Measurements from ENCODE around the gene ZC3H7B. TPM values are rescaled to one million over a fixed set of nuclear protein-coding genes. Genes with fewer than 3 reads are reported as not detected.
A peak's percentile ranks its signal among the peaks of the same experiment; 100 is the strongest.

Gene ZC3H7B
- total and polyA plus RNA-seq, 2 experiments from 2014 or later = 5.4 to 54.9 TPM

DNA sequence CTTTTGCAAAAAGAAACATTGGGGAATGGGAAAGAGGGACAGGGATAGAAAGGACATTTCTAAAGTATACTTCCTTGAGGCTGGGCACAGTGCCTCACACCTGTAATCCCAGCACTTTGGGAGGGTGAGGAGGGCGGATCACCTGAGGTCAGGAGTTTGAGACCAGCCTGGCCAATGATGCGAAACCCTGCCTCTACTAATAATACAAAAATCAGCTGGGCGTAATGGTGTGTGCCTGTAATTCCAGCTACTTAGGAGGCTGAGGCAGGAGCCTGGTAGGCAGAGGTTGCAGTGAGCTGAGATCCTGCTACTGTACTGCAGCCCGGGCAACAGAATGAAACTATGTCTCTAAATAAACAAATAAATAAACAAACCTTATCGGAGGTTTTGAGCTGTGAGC lies 64.1 kb downstream of the ZC3H7B start:
- H3K27ac ChIP-seq = no peak overlapping the region
- TF ChIP-seq EZH2phosphoT487 (IDR thresholded peaks at IDR 0.05; ENCODE audit: insufficient read depth, low read depth) (no peak), EZH2 (IDR thresholded peaks at IDR 0.05; ENCODE audit: insufficient read depth, poor library complexity, severe bottlenecking) (no peak)
- no peaks in the 10 kb centered on the region for H4K20me1 ChIP-seq (ENCODE audit: insufficient read depth)
- no peaks in the 10 kb centered on the region for H3K79me2 ChIP-seq (ENCODE audit: insufficient read depth)
- in situ Hi-C loops (cut with MboI) = no loop called here
- H2AFZ ChIP-seq = no peak overlapping the region
- no peaks in the 10 kb centered on the region for H3K9me3 ChIP-seq (ENCODE audit: low read depth)
- peaks cover 26% of the 10 kb centered on the region; the same call in 1 of the 2 replicates for H3F3A ChIP-seq (ENCODE audit: insufficient read depth)
- no peaks in the 10 kb centered on the region for H3K27me3 ChIP-seq (replicated peaks; ENCODE audit: insufficient read depth)
- no peak for DNase-seq
- 63 to 66% methylated on average over 5 of the region's 5 CpGs for WGBS, 2 experiments (ENCODE audit: low coverage in 1 of 2, low lambda C conversion rate in 2 of 2, missing lambda C conversion rate in 2 of 2)
- H3K4me1 ChIP-seq (ENCODE audit: insufficient read depth) = peaks cover 10% of the 10 kb centered on the region
- H3K4me3 ChIP-seq = no peak overlapping the region
- H3K9ac ChIP-seq = no peak overlapping the region
- H3K9me2 ChIP-seq (ENCODE audit: insufficient read depth) = no peaks in the 10 kb centered on the region
- no peaks in the 10 kb centered on the region for H3K36me3 ChIP-seq (ENCODE audit: low read depth)
- no peak overlapping the region for H3K4me2 ChIP-seq (ENCODE audit: unreplicated experiment)

- WGBS, 2 experiments (ENCODE audit: low coverage in 1 of 2, low lambda C conversion rate in 2 of 2, missing lambda C conversion rate in 2 of 2) = 41 to 44% methylated on average over 17 of the region's 17 CpGs
- H3K9me3 ChIP-seq (ENCODE audit: low read depth) = no peaks in the 10 kb centered on the region
- no peak overlapping the region for H3K4me2 ChIP-seq (ENCODE audit: unreplicated experiment)
- H3K4me1 ChIP-seq (ENCODE audit: insufficient read depth) = peaks cover 10% of the 10 kb centered on the region
- H3K4me3 ChIP-seq = no peak overlapping the region
- TF ChIP-seq EZH2phosphoT487 (IDR thresholded peaks at IDR 0.05; ENCODE audit: insufficient read depth, low read depth) (no peak), EZH2 (IDR thresholded peaks at IDR 0.05; ENCODE audit: insufficient read depth, poor library complexity, severe bottlenecking) (no peak)
- H4K20me1 ChIP-seq (ENCODE audit: insufficient read depth) = no peaks in the 10 kb centered on the region
- no peak overlapping the region for H2AFZ ChIP-seq
- H3K36me3 ChIP-seq (ENCODE audit: low read depth) = no peaks in the 10 kb centered on the region
- no peaks in the 10 kb centered on the region for H3K27me3 ChIP-seq (replicated peaks; ENCODE audit: insufficient read depth)
- no peaks in the 10 kb centered on the region for H3K79me2 ChIP-seq (ENCODE audit: insufficient read depth)
- no peak overlapping the region for H3K27ac ChIP-seq
- no peak overlapping the region for H3K9ac ChIP-seq
- in situ Hi-C loops (cut with MboI) = no loop called here
- H3K9me2 ChIP-seq (ENCODE audit: insufficient read depth) = no peaks in the 10 kb centered on the region
- DNase-seq = no peak
- peaks cover 26% of the 10 kb centered on the region; the same call in 1 of the 2 replicates for H3F3A ChIP-seq (ENCODE audit: insufficient read depth)
These were observed 65.2 kb downstream of the ZC3H7B start for GRCh38 chr22:41366323-41367029.

GRCh38 chr22:41367039-41367679 lies 65.8 kb downstream of the ZC3H7B start:
- Histone ChIP-seq H3K36me3 (ENCODE audit: low read depth) (no peaks in the 10 kb centered on the region), H3K9ac (no peak overlapping the region), H3K4me1 (ENCODE audit: insufficient read depth) (peaks cover 10% of the 10 kb centered on the region), H3F3A (ENCODE audit: insufficient read depth) (peaks cover 26% of the 10 kb centered on the region; the same call in 1 of the 2 replicates), H3K9me2 (ENCODE audit: insufficient read depth) (no peaks in the 10 kb centered on the region), H4K20me1 (ENCODE audit: insufficient read depth) (no peaks in the 10 kb centered on the region), H2AFZ (peak overlapping the region; percentile 46; the same call in 1 of the 2 replicates), H3K27me3 (replicated peaks; ENCODE audit: insufficient read depth) (no peaks in the 10 kb centered on the region), H3K27ac (no peak overlapping the region), H3K4me2 (ENCODE audit: unreplicated experiment) (peak overlapping the region; percentile 82), H3K79me2 (ENCODE audit: insufficient read depth) (no peaks in the 10 kb centered on the region), H3K9me3 (ENCODE audit: low read depth) (no peaks in the 10 kb centered on the region), H3K4me3 (peak overlapping the region; percentile 41)
- in situ Hi-C loops (cut with MboI) = no loop called here
- DNase-seq = peak; percentile 93
- 1 to 2% methylated on average over 16 to 21 of the region's 21 CpGs for WGBS, 2 experiments (ENCODE audit: low coverage in 1 of 2, low lambda C conversion rate in 2 of 2, missing lambda C conversion rate in 2 of 2)
- TF ChIP-seq EZH2phosphoT487 (IDR thresholded peaks at IDR 0.05; ENCODE audit: insufficient read depth, low read depth) = no peak
- TF ChIP-seq EZH2 (IDR thresholded peaks at IDR 0.05; ENCODE audit: insufficient read depth, poor library complexity, severe bottlenecking) = no peak

DNA sequence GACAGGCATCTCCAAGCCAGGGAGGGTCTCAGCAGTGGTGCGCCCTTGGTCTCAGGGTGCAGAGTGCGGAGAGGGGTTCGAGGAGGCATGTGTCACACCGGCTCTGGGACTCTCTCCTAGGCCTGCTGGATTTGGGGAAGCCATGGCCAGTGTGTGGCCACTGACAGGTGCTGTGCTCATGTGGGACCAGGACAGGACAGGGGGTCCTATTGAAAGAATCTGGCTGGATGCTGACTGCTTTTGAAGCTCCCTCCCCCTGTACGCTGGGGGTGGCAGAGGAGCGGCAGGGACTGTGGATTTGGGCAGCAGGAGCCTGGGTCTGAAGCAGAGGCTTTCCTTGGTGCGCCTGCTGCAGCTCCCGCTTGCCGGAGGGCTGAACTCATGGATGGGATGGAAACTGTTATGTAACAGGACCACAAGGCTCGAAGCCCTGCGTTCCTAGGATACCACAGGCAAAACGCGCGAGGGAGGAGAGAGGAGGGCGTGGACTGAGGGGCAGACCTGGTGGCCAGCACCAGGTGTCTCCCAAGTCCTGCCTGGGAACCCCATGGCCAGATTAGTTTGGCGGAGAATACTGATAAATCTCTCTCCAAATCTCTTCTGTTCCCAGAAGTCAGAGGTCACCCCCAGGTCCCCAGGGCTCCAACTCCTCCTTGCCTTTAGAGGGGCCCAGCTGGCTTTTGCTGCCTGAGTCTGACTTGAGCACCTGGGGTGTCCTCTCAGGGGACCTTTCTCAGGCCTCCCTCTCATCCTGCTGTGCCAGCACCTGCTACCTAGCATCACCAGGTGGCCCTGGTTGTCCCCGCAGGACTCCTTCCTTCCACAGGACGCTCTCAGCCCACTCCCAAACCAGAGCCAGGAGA lies 66.6 kb downstream of the ZC3H7B start:
- peak overlapping the region; percentile 46; the same call in 1 of the 2 replicates for H2AFZ ChIP-seq
- peak; percentile 77 for DNase-seq

More for the DNA sequence above, 66.6 kb downstream of the ZC3H7B start:
- no peaks in the 10 kb centered on the region for H3K79me2 ChIP-seq (ENCODE audit: insufficient read depth)
- H3K27ac ChIP-seq = no peak overlapping the region
- TF ChIP-seq EZH2phosphoT487 (IDR thresholded peaks at IDR 0.05; ENCODE audit: insufficient read depth, low read depth) (no peak), EZH2 (IDR thresholded peaks at IDR 0.05; ENCODE audit: insufficient read depth, poor library complexity, severe bottlenecking) (no peak)
- peaks cover 20% of the 10 kb centered on the region; the same call in 1 of the 2 replicates for H3F3A ChIP-seq (ENCODE audit: insufficient read depth)
- peaks cover 10% of the 10 kb centered on the region for H3K4me1 ChIP-seq (ENCODE audit: insufficient read depth)
- no peaks in the 10 kb centered on the region for H3K27me3 ChIP-seq (replicated peaks; ENCODE audit: insufficient read depth)
- WGBS, 2 experiments (ENCODE audit: low coverage in 1 of 2, low lambda C conversion rate in 2 of 2, missing lambda C conversion rate in 2 of 2) = 9 to 14% methylated on average over 18 of the region's 18 CpGs
- H3K9ac ChIP-seq = no peak overlapping the region
- no peaks in the 10 kb centered on the region for H4K20me1 ChIP-seq (ENCODE audit: insufficient read depth)
- H3K36me3 ChIP-seq (ENCODE audit: low read depth) = no peaks in the 10 kb centered on the region
- H3K9me3 ChIP-seq (ENCODE audit: low read depth) = no peaks in the 10 kb centered on the region
- H3K4me2 ChIP-seq (ENCODE audit: unreplicated experiment) = peak overlapping the region; percentile 82
- no peaks in the 10 kb centered on the region for H3K9me2 ChIP-seq (ENCODE audit: insufficient read depth)
- in situ Hi-C loops (cut with MboI) = no loop called here
- peak overlapping the region; percentile 41 for H3K4me3 ChIP-seq
